ENCODE results near the gene PDE6D.

- no peak for TF ChIP-seq CBX5 (CRISPR knock-in tag; IDR thresholded peaks at IDR 0.05; ENCODE audit: borderline replicate concordance)
- TF ChIP-seq MTERF4 (CRISPR knock-in tag; IDR thresholded peaks at IDR 0.05): no peak
- TF ChIP-seq MLX (CRISPR knock-in tag; IDR thresholded peaks at IDR 0.05): no peak
- TF ChIP-seq RELA (CRISPR knock-in tag; IDR thresholded peaks at IDR 0.05): no peak
- TF ChIP-seq ATF3 (CRISPR knock-in tag; IDR thresholded peaks at IDR 0.05): no peak
- TF ChIP-seq ATAD3A (CRISPR knock-in tag; IDR thresholded peaks at IDR 0.05): no peak
- no peak for TF ChIP-seq TMF1 (CRISPR knock-in tag; IDR thresholded peaks at IDR 0.05; ENCODE audit: low read depth)
- TF ChIP-seq ZNF549 (CRISPR knock-in tag; IDR thresholded peaks at IDR 0.05): no peak
- no peak for TF ChIP-seq EZH2 (conservative IDR thresholded peaks at IDR 0.05; ENCODE audit: low read depth, low read length)
- TF ChIP-seq MYNN (CRISPR knock-in tag; IDR thresholded peaks at IDR 0.05; ENCODE audit: low read depth): no peak
- no peak for TF ChIP-seq ELF1 (CRISPR knock-in tag; IDR thresholded peaks at IDR 0.05)
- TF ChIP-seq ZNF121 (CRISPR knock-in tag; IDR thresholded peaks at IDR 0.05): no peak
Measured at GRCh38 chr2:231684314-231685223, 96.5 kb downstream of the PDE6D start.
